ENCODE results near the gene DAPK3.

Gene DAPK3

GRCh38 chr19:3910105-3910504 lies 60.8 kb downstream of the DAPK3 start (continued):
- TF ChIP-seq ZNF23 (tag by site-specific recombination; IDR thresholded peaks at IDR 0.05; ENCODE audit: borderline replicate concordance) (no peak), ZNF624 (tag by site-specific recombination; IDR thresholded peaks at IDR 0.05) (no peak)
